Gastroesophageal sphincter (tissue), 4 donors: ENCODE results near the gene SLC25A42. TPM values are rescaled to one million over a fixed set of nuclear protein-coding genes. Genes with fewer than 3 reads are reported as not detected.
"Not testable (repeated sequence)": the region's sequence is repeated elsewhere in the genome, so short reads cannot be mapped to it uniquely, and the experiment has no call there.

Source experiments
- ATAC-seq: fragments of 150-250 bp; one replicate; pipeline ENCODE4 v1.9.1; 2016; ENCODE audit warnings: mild to moderate bottlenecking, moderate library complexity
- H3K27ac ChIP-seq, 4 donors: fragments of 200-600 bp; sonication (generic) in 3 of 4; 1 replicate in 3 of 4; 2 replicates in 1 of 4; pipeline ENCODE4 v1.5.1; 2016 to 2019
- H3K27me3 ChIP-seq: fragments of 200-600 bp; sonication (generic); one replicate; pipeline ENCODE4 v1.5.1; 2019
- H3K36me3 ChIP-seq, 2 donors: fragments of 200-600 bp; sonication (generic); one replicate each; pipeline ENCODE4 v1.5.1; 2019; ENCODE audit warnings: control low read depth in 1 of 2
- H3K4me1 ChIP-seq, 3 donors: fragments of 200-600 bp; sonication (generic); 1 replicate in 2 of 3; 2 replicates in 1 of 3; pipeline ENCODE4 v1.5.1; 2016 to 2019; ENCODE audit warnings: control low read depth in 2 of 3
- H3K4me3 ChIP-seq, 2 donors: fragments of 200-600 bp; sonication (generic); one replicate each; pipeline ENCODE4 v1.5.1; 2019; ENCODE audit warnings: mild to moderate bottlenecking in 1 of 2, moderate library complexity in 1 of 2
- H3K9me3 ChIP-seq, 3 donors: fragments of 200-600 bp; sonication (generic); one replicate each; pipeline ENCODE4 v1.5.1; 2017 to 2019; ENCODE audit warnings: control low read depth in 2 of 3
- EP300 ChIP-seq: sonication (generic); formaldehyde crosslinking; IDR thresholded peaks from one replicate; pipeline ENCODE4 v1.6.1; 2017; ENCODE audit warnings: antibody characterized with exemption, mild to moderate bottlenecking
- POLR2A ChIP-seq, 2 donors: fragments of 450-650 bp; IDR thresholded peaks; one replicate each; pipeline ENCODE4 v1.6.1; 2017; ENCODE audit warnings: antibody characterized with exemption in 2 of 2, mild to moderate bottlenecking in 2 of 2, moderate library complexity in 1 of 2
- POLR2AphosphoS5 ChIP-seq: sonication (generic); formaldehyde crosslinking; IDR thresholded peaks from one replicate; pipeline ENCODE4 v1.6.1; 2017; ENCODE audit warnings: antibody characterized with exemption
- WGBS, 2 donors: methylation state at CpG; one replicate each; pipeline ENCODE4 v1.1.5; 2018; ENCODE audit warnings: low coverage in 1 of 2; 5-methylcytosine and 5-hydroxymethylcytosine counted together
- total RNA-seq, 4 donors: library from RNA; depleted of rRNA; stranded (reverse); fragments of >200 nt; gene quantifications; one replicate each; pipeline ENCODE4 v1.1.0, GENCODE V29; 2016
- TF ChIP-seq, protein P1 (sequence below), 4 experiments: fragments of 200-600 bp in 2 of 4; fragments of 450-650 bp in 2 of 4; sonication (generic) in 1 of 4; IDR thresholded peaks; one replicate each; pipeline ENCODE4 v1.5.1; 2017 to 2019; ENCODE audit warnings: antibody characterized with exemption in 4 of 4, mild to moderate bottlenecking in 2 of 4, moderate library complexity in 2 of 4

Gene SLC25A42, protein sequence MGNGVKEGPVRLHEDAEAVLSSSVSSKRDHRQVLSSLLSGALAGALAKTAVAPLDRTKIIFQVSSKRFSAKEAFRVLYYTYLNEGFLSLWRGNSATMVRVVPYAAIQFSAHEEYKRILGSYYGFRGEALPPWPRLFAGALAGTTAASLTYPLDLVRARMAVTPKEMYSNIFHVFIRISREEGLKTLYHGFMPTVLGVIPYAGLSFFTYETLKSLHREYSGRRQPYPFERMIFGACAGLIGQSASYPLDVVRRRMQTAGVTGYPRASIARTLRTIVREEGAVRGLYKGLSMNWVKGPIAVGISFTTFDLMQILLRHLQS
- 10 to 100 TPM in 3 of 4 donors, 1 to 10 TPM in 1; 8.8 to 16.0 (median 12.9) TPM for total RNA-seq

DNA sequence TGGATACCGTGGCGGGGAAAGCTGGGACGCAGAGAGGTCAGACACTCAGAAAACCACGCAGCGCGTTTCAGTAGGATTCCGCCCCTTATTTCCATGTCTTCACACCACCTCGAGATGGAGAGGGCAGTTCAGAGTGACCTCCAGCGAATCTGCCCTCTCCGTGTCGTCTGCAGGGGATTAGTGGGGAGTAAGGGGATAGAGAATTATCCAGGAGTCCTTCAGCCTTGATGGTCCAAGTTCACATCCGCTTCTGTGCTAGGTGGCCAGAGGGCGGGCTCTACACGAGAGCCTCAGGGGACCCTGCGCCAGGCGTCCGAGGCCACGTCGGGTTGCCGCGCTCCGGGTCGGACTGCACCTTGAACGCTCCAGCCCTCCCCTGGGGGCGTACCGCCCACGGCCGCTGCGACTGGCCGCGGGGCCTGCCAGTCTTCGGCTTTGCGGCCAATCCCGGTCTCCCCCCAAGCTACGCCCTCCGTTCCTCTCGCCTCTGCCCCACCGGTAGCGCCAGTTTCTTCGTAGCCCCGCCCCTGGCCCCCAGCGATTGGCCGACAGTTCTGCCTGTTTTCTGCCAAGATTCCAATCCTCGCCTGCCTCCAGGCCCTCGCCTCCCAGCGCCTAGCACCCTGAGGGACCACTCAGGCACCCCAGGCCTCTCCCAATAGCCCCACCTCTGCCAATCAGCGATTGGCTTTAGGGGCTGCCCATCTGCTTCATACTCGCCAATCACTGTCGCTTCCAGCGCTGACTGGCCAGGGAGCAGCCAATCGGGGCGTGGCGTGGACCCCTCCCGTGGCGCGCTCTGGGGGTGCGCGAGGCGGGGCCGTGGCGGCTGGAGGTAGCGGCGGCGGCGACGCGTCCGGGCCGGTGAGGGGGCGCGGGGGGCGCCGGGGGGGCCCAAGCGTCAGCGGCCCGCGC is at the start of gene SLC25A42:
Gene SLC25A42 (plus strand): TSS at position 812 of the 915 bp plus-strand sequence. CDS start 32,131 bp downstream, outside the sequence.
- Histone ChIP-seq H3K27me3 (no peaks in the 10 kb centered on the region), H3K4me1 (peaks cover 0 to 49% (median 12%) of the 10 kb centered on the region in 3 donors), H3K9me3 (no peaks in the 10 kb centered on the region), H3K27ac (peak within 1 kb of the TSS; percentile 84 to 94 (median 91)), H3K36me3 (peaks cover 0 to 14% of the 10 kb centered on the region in 2 donors), H3K4me3 (peak within 1 kb of the TSS; percentile 56 to 94)
- peak; percentile 50 for TF ChIP-seq POLR2AphosphoS5
- peak; percentile 53 to 60 for TF ChIP-seq POLR2A (IDR thresholded peaks at IDR 0.05)
- TF ChIP-seq, protein P1, sequence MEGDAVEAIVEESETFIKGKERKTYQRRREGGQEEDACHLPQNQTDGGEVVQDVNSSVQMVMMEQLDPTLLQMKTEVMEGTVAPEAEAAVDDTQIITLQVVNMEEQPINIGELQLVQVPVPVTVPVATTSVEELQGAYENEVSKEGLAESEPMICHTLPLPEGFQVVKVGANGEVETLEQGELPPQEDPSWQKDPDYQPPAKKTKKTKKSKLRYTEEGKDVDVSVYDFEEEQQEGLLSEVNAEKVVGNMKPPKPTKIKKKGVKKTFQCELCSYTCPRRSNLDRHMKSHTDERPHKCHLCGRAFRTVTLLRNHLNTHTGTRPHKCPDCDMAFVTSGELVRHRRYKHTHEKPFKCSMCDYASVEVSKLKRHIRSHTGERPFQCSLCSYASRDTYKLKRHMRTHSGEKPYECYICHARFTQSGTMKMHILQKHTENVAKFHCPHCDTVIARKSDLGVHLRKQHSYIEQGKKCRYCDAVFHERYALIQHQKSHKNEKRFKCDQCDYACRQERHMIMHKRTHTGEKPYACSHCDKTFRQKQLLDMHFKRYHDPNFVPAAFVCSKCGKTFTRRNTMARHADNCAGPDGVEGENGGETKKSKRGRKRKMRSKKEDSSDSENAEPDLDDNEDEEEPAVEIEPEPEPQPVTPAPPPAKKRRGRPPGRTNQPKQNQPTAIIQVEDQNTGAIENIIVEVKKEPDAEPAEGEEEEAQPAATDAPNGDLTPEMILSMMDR (IDR thresholded peaks at IDR 0.05), result peak in 2 of 4 experiments; percentile 12 to 14
- TF ChIP-seq EP300, result no peak
- peak; percentile 98 for ATAC-seq
- 0 to 3% methylated on average over 11 to 35 of the region's 77 CpGs for WGBS, 2 donors

DNA sequence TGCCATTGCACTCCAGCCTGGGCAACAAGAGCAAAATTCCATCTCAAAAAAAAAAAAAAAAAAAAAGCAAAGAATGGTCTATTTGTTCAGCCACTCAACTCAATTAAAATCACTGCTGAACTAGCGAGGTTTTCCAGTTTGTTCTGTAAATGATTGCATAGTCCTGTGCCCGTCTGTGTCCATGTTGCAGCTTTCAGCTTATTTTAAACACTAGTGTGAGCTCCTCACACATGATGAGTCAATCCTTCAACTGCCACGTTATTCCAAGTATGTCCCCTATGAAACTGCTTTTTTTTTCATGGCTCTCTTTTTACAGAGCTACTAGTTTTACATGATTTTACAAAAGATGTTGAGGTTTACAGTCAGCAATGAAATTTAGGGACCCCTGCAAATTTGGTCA is 42.7 kb upstream of the SLC25A42 start:
- ATAC-seq, result no peak
- Histone ChIP-seq H3K4me1 (peaks cover 0 to 24% (median 0%) of the 10 kb centered on the region in 3 donors), H3K27me3 (no peaks in the 10 kb centered on the region), H3K27ac (no peak overlapping the region), H3K36me3 (peaks cover 0 to 79% of the 10 kb centered on the region in 2 donors), H3K9me3 (no peaks in the 10 kb centered on the region), H3K4me3 (no peak overlapping the region)
- WGBS, 2 donors, result 27 to 40% methylated on average over 3 of the region's 3 CpGs
- TF ChIP-seq, protein P1 (IDR thresholded peaks at IDR 0.05), result no peak
- no peak for TF ChIP-seq POLR2A (IDR thresholded peaks at IDR 0.05)
- TF ChIP-seq EP300, result no peak
- TF ChIP-seq POLR2AphosphoS5, result no peak

DNA sequence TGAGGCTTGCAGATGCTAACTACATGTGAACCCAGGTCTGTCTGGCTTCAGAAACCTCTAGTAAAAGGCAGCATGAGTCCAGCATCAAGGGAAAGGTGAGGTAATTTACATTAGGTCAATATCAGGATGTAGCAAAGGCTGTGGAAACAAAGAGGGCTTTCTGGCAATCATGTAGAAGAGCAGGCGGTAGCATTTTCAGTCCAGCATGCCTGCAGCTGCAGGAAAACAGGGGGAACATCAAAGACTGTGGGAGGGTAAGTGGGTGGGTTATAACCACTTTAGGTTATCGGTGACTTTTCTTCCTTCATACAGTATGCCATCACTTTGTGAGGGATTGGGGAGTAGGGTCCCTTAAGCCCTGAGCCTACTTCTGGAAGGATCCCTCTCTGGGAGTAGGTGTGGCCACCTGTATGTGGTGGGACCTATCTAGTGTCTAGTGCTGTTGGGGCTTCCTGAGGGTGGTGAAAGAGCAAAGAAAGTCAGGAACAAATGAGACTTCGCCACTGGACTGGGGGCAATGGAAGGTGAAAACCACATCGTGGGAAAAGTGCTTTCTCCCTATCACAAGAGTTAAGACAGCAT is 41.3 kb upstream of the SLC25A42 start:
- Histone ChIP-seq H3K27ac (no peak overlapping the region), H3K4me1 (peaks cover 0 to 30% (median 0%) of the 10 kb centered on the region in 3 donors), H3K36me3 (peaks cover 0 to 79% of the 10 kb centered on the region in 2 donors), H3K4me3 (no peak overlapping the region), H3K9me3 (no peaks in the 10 kb centered on the region), H3K27me3 (no peaks in the 10 kb centered on the region)
- 77 to 88% methylated on average over 2 to 4 of the region's 4 CpGs for WGBS, 2 donors
- ATAC-seq, result no peak
- TF ChIP-seq, protein P1 (IDR thresholded peaks at IDR 0.05), result no peak
- TF ChIP-seq POLR2AphosphoS5, result no peak
- no peak for TF ChIP-seq EP300
- TF ChIP-seq POLR2A (IDR thresholded peaks at IDR 0.05), result no peak

DNA sequence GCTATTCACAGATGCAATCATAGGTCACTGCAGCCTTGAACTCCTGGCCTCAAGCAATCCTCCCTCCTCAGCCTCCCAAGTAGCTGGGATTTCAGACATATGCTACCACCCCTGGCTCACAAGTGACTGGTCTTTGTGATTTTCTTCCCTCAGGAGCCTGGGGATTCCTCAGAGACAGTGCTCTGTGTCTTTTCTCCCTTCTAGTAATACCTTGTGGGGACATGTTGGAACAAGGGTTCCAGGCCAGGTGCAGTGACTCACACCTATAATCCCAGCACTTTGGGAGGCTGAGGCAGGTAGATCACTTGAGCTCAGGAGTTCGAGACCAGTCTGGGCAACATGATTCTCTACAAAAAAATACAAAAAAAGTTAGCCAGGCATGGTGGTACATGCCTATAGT is 40.4 kb upstream of the SLC25A42 start:
- H3K4me3 ChIP-seq, H3K27ac ChIP-seq, H3K9me3 ChIP-seq, H3K27me3 ChIP-seq, ATAC-seq: not testable (repeated sequence)
- H3K4me1 ChIP-seq, result peaks cover 0 to 30% (median 0%) of the 10 kb centered on the region in 3 donors
- no CpG with 5 or more reads among the region's 1 CpG for WGBS, 2 donors
- peaks cover 0 to 79% of the 10 kb centered on the region in 2 donors for H3K36me3 ChIP-seq

DNA sequence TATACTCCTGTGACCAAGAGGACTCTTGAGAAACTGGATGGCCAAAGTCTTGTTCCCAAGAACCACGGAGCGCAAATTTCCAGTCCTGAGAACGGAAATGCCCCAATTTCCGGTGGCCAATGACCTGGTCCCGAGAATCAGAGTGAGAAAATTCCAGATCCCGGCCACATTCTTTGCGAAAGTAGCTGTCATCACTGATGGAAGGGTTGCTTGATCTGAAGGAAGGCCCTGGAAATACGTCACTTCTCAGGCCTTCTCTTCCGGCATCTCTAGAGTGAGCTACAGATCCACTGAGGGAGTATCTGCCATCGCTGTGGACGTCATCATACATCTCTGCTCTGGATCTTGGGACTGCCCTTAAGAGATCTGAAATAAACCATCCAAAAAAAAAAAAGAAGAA is 37.9 kb upstream of the SLC25A42 start:
- peaks cover 0 to 94% of the 10 kb centered on the region in 2 donors for H3K36me3 ChIP-seq
- 82 to 91% methylated on average over 4 of the region's 11 CpGs for WGBS, 2 donors
- H3K9me3 ChIP-seq, result no peaks in the 10 kb centered on the region
- H3K27me3 ChIP-seq, result no peaks in the 10 kb centered on the region
- H3K4me3 ChIP-seq, result no peak overlapping the region
- TF ChIP-seq POLR2AphosphoS5 (no peak), EP300 (no peak), POLR2A (IDR thresholded peaks at IDR 0.05) (no peak)
- TF ChIP-seq, protein P1 (IDR thresholded peaks at IDR 0.05), result no peak
- H3K27ac ChIP-seq, result no peak overlapping the region
- no peak for ATAC-seq
- peaks cover 0 to 37% (median 0%) of the 10 kb centered on the region in 3 donors for H3K4me1 ChIP-seq
